ENCODE data around the gene PHF3.
"Not testable (repeated sequence)": the region's sequence is repeated elsewhere in the genome, so short reads cannot be mapped to it uniquely, and the experiment has no call there.

DNA sequence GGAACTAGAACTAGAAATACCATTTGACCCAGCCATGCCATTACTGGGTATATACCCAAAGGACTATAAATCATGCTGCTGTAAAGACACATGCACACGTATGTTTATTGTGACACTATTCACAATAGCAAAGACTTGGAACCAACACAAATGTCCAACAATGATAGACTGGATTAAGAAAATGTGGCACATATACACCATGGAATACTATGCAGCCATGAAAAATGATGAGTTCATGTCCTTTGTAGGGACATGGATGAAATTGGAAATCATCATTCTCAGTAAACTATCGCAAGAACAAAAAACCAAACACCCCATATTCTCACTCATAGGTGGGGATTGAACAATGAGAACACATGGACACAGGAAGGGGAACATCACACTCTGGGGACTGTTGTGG lies 102.6 kb downstream of the PHF3 start:
- TF ChIP-seq, protein P1, sequence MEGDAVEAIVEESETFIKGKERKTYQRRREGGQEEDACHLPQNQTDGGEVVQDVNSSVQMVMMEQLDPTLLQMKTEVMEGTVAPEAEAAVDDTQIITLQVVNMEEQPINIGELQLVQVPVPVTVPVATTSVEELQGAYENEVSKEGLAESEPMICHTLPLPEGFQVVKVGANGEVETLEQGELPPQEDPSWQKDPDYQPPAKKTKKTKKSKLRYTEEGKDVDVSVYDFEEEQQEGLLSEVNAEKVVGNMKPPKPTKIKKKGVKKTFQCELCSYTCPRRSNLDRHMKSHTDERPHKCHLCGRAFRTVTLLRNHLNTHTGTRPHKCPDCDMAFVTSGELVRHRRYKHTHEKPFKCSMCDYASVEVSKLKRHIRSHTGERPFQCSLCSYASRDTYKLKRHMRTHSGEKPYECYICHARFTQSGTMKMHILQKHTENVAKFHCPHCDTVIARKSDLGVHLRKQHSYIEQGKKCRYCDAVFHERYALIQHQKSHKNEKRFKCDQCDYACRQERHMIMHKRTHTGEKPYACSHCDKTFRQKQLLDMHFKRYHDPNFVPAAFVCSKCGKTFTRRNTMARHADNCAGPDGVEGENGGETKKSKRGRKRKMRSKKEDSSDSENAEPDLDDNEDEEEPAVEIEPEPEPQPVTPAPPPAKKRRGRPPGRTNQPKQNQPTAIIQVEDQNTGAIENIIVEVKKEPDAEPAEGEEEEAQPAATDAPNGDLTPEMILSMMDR (IDR thresholded peaks at IDR 0.05): not testable (repeated sequence)
- not testable (repeated sequence) for TF ChIP-seq EZH2 (IDR thresholded peaks at IDR 0.05; ENCODE audit: borderline replicate concordance, insufficient read depth, low read depth, low read length, poor library complexity, severe bottlenecking)
